NCI-H2081 (cell line): ENCODE measurements around the gene VIT.

Experiments used
- DNase-seq, 2 experiments: peaks; one replicate each; lab custom pipeline; 2025; lab: John Stamatoyannopoulos, UW

VIT gene

GRCh38 chr2:36696533-36696932 is at the start of gene VIT:
VIT (plus strand) TSS chr2:36696707; CDS start chr2:36716371, 19,664 bp downstream.
- no peak for DNase-seq

DNA sequence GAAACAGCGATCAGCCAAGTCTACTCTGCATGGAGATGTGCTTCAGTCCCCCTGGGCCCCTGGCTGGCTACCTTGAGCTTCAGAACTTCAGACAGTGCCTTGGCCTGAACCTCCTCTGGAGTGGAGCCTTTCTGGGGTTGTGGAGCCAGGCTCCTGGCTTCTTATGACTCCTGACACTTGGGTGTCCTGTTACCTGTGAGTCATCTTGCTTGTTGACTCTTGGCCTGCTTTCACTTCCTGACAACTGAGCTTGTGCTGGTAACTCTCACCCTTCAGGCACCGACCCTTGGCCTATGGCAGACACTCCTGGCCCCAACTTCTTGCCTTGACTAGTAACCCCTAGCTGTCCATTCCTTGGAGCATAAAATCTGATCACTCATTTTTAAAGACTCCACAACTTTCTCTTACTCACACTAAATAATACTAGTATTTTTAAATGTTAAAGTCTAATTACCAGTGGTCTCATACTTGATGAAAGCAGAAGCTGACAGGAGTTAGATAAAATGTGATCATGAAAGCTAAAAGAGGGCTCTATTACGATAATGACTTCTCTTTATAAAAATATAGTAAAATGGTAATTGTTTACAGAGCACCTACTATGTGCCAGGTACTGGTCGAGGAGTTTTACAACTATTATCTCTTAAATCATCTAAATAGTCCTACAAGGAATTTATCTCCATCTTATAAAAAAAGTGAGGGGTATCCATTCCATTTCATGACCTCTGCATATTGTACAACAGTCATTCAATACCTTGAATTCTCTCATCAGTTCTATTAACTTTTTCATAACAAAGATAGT is 46.3 kb upstream of the VIT start:
- DNase-seq = no peak

DNA sequence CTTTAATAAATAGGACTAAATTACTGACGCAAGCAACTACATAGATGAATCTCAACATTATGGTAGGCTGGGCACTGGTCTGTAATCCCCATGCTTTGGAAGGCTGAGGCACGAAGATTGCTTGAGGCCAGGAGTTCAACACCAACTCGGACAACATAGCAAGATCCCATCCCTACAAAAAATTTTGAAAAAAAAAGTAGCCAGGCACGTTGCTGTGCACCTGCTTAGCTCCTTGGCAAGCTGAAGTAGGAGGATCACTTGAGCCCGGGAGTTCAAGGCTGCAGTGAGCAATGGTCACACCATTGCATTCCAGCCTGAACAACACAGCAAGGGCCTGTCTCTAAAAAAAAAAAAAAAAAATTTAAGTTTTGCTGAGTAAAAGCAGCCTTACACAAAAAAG is 43.4 kb upstream of the VIT start:
- DNase-seq = no peak

DNA sequence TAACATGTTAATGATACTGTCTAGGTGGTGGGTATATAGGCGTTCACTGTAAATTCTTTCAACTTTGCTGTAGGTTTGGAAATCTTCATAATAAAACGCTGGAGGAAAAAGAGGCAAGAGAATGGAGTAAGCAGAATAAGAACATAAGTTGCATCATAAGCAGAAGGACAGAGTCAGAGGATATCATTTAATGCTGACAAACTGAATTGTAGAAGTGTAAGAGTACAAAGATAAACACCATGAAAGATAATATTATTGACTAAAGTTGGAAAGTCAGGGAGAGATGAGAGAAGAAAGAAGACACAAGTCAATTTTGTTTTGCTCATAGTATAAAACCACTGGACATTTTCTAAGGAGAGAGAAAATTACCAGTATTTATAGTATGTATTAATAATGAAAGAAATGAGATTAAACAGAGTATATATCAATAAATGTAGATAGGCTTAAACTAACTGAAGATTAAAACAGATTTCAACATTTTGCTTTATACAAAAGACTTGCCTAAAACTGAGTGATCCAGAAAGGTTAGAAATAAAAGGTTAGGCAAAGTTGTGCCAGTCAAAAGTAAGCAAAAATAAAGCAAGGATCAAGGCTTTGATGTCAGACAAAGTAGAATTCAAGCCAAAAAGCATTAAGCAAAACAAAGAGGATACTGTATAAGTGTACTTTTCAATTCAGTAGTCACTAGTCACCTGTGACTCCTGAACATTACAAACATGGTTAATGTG is 42.4 kb upstream of the VIT start:
- no peak for DNase-seq

- DNase-seq = no peak
Observed at GRCh38 chr2:36655453-36655852, 41.1 kb upstream of the VIT start.

DNA sequence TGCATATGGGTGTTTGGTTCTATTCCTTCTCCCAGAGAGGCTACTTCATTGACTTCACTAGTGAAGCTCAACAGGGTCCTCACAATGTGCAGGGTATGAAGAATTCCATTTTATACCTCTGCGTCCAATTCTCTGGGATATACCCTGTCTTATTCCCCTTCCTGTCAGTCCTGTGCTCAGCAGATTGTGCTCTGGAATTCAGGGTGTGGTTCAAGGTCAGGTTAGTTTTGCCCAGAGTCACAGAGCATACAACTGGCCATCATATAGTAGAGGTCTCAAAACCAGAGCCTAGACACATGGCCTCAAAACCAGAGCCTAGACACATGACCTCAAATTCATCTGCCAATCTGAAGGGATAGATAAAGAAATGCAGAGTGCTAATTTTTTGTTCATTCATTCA is 38.8 kb upstream of the VIT start:
- DNase-seq = no peak

DNA sequence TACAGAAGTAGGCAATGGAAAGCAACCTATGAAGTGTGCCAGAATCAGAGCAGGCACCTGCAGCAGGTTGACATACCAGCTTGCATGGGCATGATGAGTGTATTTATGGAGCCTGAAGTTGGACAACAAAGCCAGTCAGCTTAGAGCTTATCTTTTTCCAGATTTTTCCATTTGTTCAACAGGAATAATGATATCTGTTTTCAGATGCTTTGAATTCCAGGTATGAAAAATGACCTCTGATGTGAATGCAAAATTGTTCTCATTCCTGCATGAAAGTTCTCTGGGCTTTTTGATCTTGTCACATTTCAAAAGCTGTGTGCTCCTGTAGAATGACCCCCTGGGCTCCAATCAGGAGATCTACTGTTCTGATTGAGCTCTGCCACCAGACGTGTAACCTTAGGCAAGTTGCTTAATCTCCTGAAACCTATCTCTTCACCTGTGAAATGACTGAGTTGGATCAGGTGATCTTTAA is 38.2 kb upstream of the VIT start:
- DNase-seq = no peak

DNA sequence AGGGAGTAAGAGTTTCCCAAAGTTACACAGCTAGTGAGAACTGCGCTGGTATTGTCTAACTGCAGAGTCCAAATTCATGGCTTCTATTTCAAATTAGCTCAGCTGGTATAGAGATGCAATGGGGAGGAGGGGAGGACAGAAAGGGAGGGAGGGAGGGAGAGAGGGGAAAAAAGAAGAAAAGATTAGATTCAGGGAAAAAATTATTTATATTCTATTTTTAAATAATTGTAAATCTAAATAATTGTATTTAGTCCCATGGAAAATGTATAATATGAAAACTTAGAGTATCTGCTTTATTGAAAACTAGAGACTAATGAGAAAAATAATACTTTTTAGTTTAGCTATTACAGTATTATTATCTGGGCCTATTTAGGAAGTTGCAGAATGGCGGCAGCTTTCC is 37.3 kb upstream of the VIT start:
- DNase-seq = no peak

DNA sequence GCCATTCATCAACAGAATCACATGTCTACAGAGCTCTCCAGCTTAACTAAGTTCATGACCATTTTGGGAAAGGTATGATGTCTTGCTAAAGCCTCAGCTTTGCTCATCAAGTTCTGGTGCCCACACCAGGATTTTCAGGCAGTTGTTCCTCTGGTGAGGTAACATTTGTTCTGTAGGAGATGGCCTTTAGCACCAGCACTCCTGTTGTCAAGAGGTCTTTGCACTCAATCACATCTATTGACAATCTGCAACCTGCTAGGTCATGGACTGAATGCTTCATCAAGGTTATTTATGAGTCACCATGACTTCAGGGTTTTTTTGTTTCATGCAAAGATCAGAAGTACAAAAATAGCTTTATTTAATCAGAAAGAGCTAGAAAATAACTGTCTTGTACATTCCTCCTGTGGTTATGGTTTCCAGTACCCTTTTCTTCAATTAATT is 36.6 kb upstream of the VIT start:
- no peak for DNase-seq

DNA sequence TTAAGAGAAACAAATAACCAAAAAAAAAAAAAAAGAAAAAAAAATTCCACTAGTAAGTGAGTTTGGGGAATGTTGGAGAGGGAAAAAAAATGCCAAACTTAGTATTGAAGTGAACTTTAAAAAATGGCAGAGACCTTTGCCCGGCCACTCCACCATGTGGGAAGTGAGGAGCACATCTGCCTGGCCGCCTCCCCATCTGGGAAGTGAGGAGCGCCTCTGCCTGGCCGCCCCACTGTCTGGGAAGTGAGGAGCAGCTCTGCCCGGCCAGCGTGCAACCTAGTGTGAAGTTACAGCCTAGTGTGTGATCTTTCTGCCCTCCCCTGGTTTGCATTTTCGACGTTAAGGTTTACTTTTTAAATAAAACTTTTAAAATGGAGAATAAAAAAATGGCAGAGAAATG is 33.9 kb upstream of the VIT start:
- no peak for DNase-seq

GRCh38 chr2:36663295-36663694 is 33.2 kb upstream of the VIT start:
- no peak for DNase-seq

DNA sequence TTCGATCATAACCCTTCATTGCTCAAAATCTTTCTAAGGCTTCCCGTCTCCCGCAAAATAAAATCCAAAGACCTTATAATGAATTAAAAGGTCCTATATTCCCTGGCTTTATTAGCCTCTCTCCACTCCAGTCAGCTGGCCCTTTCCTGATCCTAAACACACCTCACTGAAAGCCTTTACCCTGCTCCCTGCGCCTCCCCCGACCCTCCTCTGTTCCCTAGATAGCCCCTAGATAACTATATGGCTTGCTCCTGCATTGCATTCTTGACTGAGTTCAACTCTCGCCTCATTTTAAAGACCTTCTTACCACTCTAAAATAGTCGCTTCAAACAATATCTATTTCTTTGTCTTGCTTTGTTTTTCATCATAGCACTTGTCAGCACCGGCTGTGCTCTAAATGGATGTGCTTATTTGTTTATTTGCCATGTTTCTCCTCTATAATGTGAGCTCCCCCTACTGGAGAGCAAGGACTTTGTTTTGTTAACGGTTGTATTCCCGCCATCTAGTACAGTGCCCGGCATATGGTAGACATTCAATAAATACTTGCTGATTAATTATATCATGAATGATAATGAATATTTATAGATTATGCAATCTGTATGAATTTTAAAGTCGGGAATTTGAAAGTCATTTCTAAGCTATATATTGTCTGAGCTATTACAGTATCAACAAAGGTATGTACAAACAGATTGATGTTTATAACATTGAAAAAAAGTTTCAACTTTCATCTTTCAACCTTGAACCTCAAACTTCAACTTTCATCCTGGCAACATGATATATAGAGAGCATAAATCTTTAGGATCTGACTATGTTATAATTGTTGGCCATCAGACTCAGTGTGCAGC is 32.4 kb upstream of the VIT start:
- DNase-seq = peak; percentile 29 to 37

DNA sequence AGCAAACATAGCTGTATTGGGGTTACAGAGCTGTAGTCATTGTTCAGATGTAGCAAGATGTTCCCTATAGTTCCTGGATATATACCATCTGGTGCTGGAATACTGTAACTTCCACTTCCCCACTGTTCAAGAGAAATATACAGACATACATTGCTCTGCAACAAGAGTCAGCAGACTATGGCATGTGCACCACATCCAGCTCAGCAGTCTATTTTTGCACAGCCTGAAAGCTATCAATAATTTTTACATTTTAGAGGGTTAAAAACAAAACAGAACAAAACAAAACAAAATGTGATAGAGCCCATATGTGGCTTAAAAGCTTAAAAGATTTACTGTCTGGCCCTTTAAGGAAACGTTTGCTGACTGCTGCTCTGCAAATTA is 31.8 kb upstream of the VIT start:
- DNase-seq = no peak

DNA sequence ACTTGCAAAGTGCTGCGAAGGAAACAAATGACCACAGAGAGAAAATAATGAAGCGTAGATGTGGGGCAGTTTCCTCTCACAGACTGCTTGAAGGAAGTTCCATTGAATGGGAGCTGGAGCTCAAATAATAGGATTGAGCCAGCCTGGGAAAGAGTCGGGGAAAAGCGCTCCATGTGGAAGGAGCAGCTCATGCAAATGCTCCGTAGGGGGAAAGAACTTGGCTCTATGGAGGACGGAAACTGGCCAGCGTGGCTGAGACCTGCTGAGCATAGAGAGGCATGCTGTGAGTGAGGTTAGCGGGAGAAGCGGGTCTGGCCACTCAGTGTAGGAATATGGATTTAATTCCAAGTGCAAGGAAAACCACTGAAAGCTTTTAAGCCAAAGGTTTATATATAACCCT is 28.6 kb upstream of the VIT start:
- DNase-seq = no peak

DNA sequence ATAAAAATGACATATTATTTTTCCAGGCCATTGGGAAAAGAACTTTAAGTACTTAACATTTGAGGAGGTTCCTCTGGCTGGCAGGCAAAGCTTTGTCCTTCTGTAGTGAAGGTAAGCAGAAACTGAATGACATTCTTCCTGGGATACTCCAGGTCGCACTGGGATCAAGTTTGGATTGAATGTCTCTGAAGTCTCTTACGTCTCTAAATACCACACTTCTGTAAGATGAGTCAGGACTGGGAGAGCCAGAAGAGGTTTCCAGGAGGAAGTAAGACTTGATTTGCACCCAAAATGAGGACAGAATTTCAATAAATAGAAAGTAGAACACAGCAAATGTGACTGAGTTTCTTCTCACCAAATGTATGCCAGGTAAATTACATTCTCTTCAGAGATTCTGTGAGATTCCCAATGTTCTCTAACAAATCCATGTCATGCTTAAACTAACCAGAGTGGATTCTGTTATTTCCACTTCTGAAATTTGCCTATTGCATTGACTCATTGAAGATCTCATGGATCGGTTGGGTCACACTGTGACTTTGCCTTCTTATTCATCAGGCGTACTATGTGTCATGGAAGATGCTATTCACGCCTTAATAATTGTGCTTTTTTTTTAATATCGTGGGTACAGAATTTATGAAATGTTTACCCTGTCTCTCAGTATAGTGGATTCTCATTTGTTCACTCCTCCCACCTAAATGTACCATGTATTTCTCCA is 25.5 kb upstream of the VIT start:
- DNase-seq = no peak

DNA sequence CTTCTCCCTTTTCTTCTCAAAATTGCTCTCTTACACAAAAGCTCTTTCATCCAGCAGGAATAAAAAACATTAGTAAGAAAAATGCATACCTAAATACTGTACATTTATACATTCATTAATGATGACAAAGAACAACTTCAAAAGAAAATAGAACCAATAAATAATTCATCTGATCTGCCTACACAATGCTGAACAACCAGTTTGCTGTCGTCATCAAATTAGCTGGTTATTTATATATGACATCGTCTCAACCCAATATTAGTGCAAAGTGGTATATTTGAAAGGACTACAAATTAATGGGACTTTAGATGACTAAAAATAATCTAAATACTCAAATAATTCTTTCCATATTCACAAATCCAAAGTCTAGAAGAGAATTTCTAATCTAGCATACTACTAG is 24.8 kb upstream of the VIT start:
- DNase-seq = no peak

- DNase-seq = no peak
Observed at GRCh38 chr2:36672199-36672598, 24.3 kb upstream of the VIT start.

DNA sequence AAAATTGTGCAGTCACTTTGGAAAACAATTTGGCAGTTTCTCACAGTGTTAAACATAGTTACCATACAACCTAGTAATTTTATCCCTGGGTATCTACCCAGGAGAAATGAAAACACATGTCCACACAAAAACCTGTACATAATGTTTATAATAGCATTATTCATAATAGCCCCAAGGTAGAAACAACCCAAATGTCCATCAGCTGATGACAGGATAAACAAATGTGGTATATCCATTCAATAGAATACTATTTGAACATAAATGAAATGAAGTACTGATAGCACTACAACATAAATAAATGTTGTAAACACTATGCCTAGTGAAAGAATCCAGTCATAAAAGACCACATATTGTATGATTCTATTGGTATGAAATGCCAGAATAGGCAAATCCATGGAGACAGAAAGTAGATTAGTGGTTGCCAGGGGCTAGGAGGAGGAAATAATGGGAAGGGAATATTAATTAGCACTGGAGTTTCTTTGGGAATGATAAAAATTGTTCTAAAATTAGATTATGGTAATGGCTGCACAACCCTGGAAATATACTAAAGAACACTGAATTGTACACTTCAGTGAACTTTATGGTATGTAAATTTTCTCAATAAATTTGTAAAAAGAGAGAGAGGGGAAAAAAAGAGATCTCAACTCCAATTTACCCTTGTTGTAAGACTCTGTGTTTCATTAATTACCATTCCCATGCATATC is 20.8 kb upstream of the VIT start:
- no peak for DNase-seq

GRCh38 chr2:36676364-36676763 is 20.1 kb upstream of the VIT start:
- no peak for DNase-seq

DNA sequence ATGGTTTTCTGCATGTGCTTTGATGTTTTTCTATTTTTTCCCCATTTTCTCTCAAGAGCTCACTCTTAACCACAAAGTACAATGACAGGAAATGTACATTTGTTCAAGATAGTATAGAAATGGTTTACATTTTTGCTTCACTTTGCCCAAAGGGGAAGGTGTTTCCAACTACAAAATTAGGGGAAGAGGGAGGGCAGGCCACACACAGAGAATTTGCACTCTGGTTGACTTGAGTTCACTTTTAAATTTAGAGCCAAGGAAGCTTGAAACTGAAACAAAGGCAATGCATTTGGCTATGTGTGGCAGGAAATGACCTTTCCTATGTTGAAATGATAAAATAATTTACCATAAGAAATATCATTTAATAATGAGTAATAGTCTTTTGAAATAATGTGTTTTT is 19.1 kb upstream of the VIT start:
- DNase-seq = no peak

GRCh38 chr2:36677996-36678605 is 18.4 kb upstream of the VIT start:
- no peak for DNase-seq
